Heart right ventricle (tissue), 16 donors: Measurements from ENCODE around the gene SEC14L3. TPM values are rescaled to one million over a fixed set of nuclear protein-coding genes. Genes with fewer than 3 reads are reported as not detected.

ENCODE experiments used
- ATAC-seq, 8 donors: fragments of 200-7000 bp; cut with Tn5 transposase; one replicate each; pipeline ENCODE4 v1.9.1; 2020; ENCODE audit warnings: mild to moderate bottlenecking in 8 of 8, moderate library complexity in 8 of 8, moderate number of reproducible peaks in 1 of 8
- DNase-seq, 2 donors: peaks; one replicate each; pipeline ENCODE4 v3.0.0-alpha.2; 2020
- H3K27ac ChIP-seq, 10 donors: fragments of 200-600 bp; sonication (generic) in 2 of 10; one replicate each; pipeline versions ENCODE4 v1.5.0 to v1.8.0; 2020 to 2022; ENCODE audit warnings: mild to moderate bottlenecking in 3 of 10
- H3K27me3 ChIP-seq, 7 donors: fragments of 200-600 bp; one replicate each; pipeline ENCODE4 v1.8.0; 2021 to 2022; ENCODE audit warnings: mild to moderate bottlenecking in 2 of 7
- H3K36me3 ChIP-seq, 9 donors: fragments of 200-600 bp; sonication (generic) in 1 of 9; one replicate each; pipeline versions ENCODE4 v1.5.0 to v1.8.0; 2020 to 2022; ENCODE audit warnings: mild to moderate bottlenecking in 2 of 9
- H3K4me1 ChIP-seq, 9 donors: fragments of 200-600 bp; sonication (generic) in 1 of 9; one replicate each; pipeline versions ENCODE4 v1.5.0 to v1.8.0; 2020 to 2022; ENCODE audit warnings: mild to moderate bottlenecking in 4 of 9
- H3K4me3 ChIP-seq, 10 donors: fragments of 200-600 bp; sonication (generic) in 2 of 10; one replicate each; pipeline versions ENCODE4 v1.5.0 to v1.8.0; 2020 to 2022; ENCODE audit warnings: mild to moderate bottlenecking in 7 of 10, moderate library complexity in 2 of 10
- H3K9me3 ChIP-seq, 11 donors: fragments of 200-600 bp in 10 of 11; sonication (generic) in 2 of 11; one replicate each; pipeline versions ENCODE4 v1.5.0 to v1.8.0; 2013 to 2022; ENCODE audit warnings: mild to moderate bottlenecking in 2 of 11, control low read depth in 1 of 11, moderate library complexity in 1 of 11
- WGBS, 2 donors: extraction: QIAGEN DNeasy Blood & Tissue Kit; methylation state at CpG; one replicate each; pipeline ENCODE4 v1.1.7; 2013; ENCODE audit warnings: inconsistent platforms in 1 of 2; 5-methylcytosine and 5-hydroxymethylcytosine counted together
- intact Hi-C, 10 donors: fragments of 100-400 bp; cut with DNase I; formaldehyde crosslinking; loops; one replicate each; pipeline versions ENCODE4 v1.11.1 to v1.14.2; 2022
- polyA plus RNA-seq, 2 donors: library from polyadenylated mRNA; stranded (reverse); fragments of 200-250 nt; gene quantifications; one replicate each; pipeline ENCODE4 v1.2.3, GENCODE V29; 2013
- total RNA-seq, 10 donors: library from RNA; stranded (reverse); fragmentation: NEBNext Ultra II Directional in 3 of 10; extraction: Animal tissue kit (Norgen Biotek cat#: 25700) in 3 of 10; gene quantifications; one replicate each; pipeline versions ENCODE4 v1.2.1 to v1.2.4, GENCODE V29; 2021 to 2023
- TF ChIP-seq, protein P1 (sequence below), 9 donors: fragments of 200-600 bp; sonication (generic) in 2 of 9; IDR thresholded peaks; one replicate each; pipeline versions ENCODE4 v1.5.0 to v1.8.0; 2021 to 2022; ENCODE audit warnings: antibody characterized with exemption in 9 of 9, mild to moderate bottlenecking in 5 of 9, moderate library complexity in 1 of 9
- donor health status: Arrhythmogenic right ventricular cardiomyopathy.
- donor health status: ischemic (EF 13 %, LVEDD 7.1; RV severe dilation, severe dysfunction).
- donor health status: healthy with polysubstance abuse.
- donor health status: DM: no; HTN: yes; CAD: no.
- donor health status: DM: no; HTN: no; CAD: no.
- donor health status: ischemic (EF 25% LVEDD 6.9; RV normal size, moderate dysfunction).
- donor health status: ischemic (EF 25% LVEDD 5.7; RV mildly dilated, moderate dysfunction).
- donor health status: healthy.
- donor health status: DM: yes; HTN: yes; CAD: no.
- donor health status: Ischemic cardiomyopathy.
- donor health status: ischemic (EF 35%, LVEDD 5.7; RV mildly dilated, moderate dysfunction).
- donor health status: nonischemic (EF 11% LVEDD 7.7; RV severe dilation, severe dysfunction).
- donor health status: DM: yes; HTN: yes; CAD: no.
- donor health status: PGD.
- donor health status: ischemic (EF 29% LVEDD 5.4; RV normal size, mild dysfunction).
- donor health status: nonischemic (EF 23%, LVEDD 6.1; RV moderate dilation, normal function).

SEC14L3 gene
- total and polyA plus RNA-seq, 12 donors = not detected

DNA sequence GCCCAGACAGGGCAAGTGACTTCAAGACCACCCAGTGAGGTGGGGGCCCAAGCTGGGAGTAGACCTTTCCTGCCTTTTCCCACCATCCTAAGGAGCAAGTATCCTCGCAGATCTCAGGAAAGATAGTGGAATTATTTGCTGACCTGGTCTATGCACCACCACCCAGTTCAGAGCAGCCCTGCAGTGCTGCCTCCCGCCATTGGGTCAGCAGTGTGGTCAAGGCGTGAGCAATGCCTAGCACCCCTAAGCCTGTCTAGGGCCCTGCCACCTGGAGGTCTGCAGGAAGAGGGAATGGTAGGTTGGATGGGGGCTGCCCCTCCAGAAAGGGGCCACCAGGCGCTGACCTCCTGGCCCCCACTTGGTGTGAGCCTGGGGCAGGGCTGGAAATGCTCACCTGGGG is 39.7 kb downstream of the SEC14L3 start:
- peaks cover 0 to 9% (median 0%) of the 10 kb centered on the region in 9 donors for H3K4me1 ChIP-seq
- 96% methylated on average over 4 of the region's 4 CpGs for WGBS, 2 donors
- no peak for DNase-seq
- ATAC-seq = no peak
- H3K27ac ChIP-seq = no peak overlapping the region
- H3K9me3 ChIP-seq = peaks cover 0 to 14% (median 0%) of the 10 kb centered on the region in 11 donors
- H3K4me3 ChIP-seq = no peak overlapping the region
- H3K36me3 ChIP-seq = peaks cover 0 to 17% (median 0%) of the 10 kb centered on the region in 9 donors
- intact Hi-C loops = no loop called here
- H3K27me3 ChIP-seq = no peaks in the 10 kb centered on the region
- TF ChIP-seq, protein P1, sequence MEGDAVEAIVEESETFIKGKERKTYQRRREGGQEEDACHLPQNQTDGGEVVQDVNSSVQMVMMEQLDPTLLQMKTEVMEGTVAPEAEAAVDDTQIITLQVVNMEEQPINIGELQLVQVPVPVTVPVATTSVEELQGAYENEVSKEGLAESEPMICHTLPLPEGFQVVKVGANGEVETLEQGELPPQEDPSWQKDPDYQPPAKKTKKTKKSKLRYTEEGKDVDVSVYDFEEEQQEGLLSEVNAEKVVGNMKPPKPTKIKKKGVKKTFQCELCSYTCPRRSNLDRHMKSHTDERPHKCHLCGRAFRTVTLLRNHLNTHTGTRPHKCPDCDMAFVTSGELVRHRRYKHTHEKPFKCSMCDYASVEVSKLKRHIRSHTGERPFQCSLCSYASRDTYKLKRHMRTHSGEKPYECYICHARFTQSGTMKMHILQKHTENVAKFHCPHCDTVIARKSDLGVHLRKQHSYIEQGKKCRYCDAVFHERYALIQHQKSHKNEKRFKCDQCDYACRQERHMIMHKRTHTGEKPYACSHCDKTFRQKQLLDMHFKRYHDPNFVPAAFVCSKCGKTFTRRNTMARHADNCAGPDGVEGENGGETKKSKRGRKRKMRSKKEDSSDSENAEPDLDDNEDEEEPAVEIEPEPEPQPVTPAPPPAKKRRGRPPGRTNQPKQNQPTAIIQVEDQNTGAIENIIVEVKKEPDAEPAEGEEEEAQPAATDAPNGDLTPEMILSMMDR (IDR thresholded peaks at IDR 0.05) = no peak

DNA sequence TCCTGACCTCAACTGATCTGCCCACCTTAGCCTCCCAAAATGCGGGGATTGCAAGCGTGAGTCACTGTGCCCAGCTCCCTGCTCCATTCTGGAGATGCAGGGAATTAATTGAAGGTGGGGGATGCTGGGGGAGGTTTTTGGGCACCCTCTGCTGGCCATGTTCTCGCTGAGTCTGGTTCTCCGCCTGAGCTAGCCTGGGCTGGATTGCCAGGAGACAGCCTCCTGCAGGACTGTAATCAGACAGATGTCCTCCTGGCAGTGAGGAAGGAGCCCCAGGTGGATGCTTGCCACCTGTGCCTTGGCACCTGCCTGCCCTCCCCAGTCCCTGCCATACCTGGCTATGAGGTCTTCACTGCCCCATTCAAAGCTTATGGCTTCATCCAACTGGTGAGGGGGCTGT is 40.9 kb downstream of the SEC14L3 start:
- intact Hi-C loops = no loop called here
- no peak for ATAC-seq
- Histone ChIP-seq H3K4me1 (peaks cover 0 to 17% (median 6%) of the 10 kb centered on the region in 9 donors), H3K9me3 (peaks cover 0 to 13% (median 0%) of the 10 kb centered on the region in 11 donors), H3K36me3 (peaks cover 0 to 20% (median 0%) of the 10 kb centered on the region in 9 donors), H3K27me3 (no peaks in the 10 kb centered on the region), H3K4me3 (no peak overlapping the region), H3K27ac (no peak overlapping the region)
- TF ChIP-seq, protein P1 (IDR thresholded peaks at IDR 0.05) = no peak
- 76 to 78% methylated on average over 4 of the region's 4 CpGs for WGBS, 2 donors
- DNase-seq = no peak

DNA sequence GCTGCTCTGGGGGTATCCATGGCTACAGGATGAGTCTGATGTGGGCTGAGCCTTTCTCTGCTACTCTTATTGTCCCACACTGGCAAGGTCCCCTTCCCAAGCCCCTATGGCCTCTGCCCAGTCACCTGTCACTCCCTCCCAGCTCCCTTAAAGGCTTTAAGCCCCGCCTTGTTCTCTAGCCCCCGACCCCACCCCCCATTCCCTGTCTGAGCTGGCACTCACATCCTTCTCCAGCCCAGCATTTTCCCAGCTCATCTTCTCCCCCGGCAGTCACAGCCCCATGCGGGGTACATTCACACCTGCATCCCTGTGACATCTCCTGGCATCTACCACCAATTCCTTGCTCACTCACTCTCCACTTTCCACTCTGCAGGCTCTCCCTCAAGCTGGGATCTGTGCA is 41.9 kb downstream of the SEC14L3 start:
- Histone ChIP-seq H3K27ac (no peak overlapping the region), H3K36me3 (peaks cover 0 to 20% (median 0%) of the 10 kb centered on the region in 9 donors), H3K27me3 (no peaks in the 10 kb centered on the region), H3K9me3 (peaks cover 0 to 4% (median 0%) of the 10 kb centered on the region in 11 donors), H3K4me1 (peaks cover 0 to 22% (median 15%) of the 10 kb centered on the region in 9 donors), H3K4me3 (no peak overlapping the region)
- intact Hi-C loops = no loop called here
- WGBS, 2 donors = 49 to 56% methylated on average over 4 of the region's 4 CpGs
- no peak for ATAC-seq
- DNase-seq = no peak
- TF ChIP-seq, protein P1 (IDR thresholded peaks at IDR 0.05) = no peak

DNA sequence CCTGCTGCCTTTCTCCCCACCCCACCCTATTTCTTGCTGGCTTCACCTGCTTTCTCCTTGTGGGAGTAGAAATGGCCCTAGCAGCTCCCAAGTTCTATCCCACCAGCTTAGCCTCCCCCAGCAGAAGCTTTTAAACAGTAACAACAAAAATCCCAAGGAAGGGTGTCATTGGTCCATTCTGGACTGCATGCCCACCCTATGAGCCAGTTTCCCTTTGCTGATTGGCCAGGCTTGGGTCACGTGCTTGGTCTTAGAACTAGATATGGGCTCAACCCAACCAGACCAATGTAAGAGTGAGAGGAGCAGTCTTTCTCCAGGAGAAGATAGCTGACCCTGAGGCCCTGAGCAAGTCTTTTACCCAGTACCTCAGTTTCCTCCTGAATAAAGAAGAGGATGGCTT is 43.9 kb downstream of the SEC14L3 start:
- Histone ChIP-seq H3K9me3 (peaks cover 0 to 4% (median 0%) of the 10 kb centered on the region in 11 donors), H3K4me3 (no peak overlapping the region), H3K27ac (no peak overlapping the region), H3K36me3 (peaks cover 0 to 20% (median 0%) of the 10 kb centered on the region in 9 donors), H3K4me1 (peaks cover 0 to 36% (median 29%) of the 10 kb centered on the region in 9 donors), H3K27me3 (no peaks in the 10 kb centered on the region)
- DNase-seq (no peak), ATAC-seq (no peak)
- intact Hi-C loops = no loop called here
- TF ChIP-seq, protein P1 (IDR thresholded peaks at IDR 0.05) = no peak
- 75 to 84% methylated on average over 1 of the region's 1 CpG for WGBS, 2 donors
